Germinal center (tissue), 1 donor: Measurements from ENCODE around the gene TFDP3.
A peak's percentile ranks its signal among the peaks of the same experiment; 100 is the strongest.

Experiments
- DNase-seq: peaks from one replicate; pipeline ENCODE4 v3.0.0; 2012; ENCODE audit warnings: mixed read lengths, low spot score

The TFDP3 gene

DNA sequence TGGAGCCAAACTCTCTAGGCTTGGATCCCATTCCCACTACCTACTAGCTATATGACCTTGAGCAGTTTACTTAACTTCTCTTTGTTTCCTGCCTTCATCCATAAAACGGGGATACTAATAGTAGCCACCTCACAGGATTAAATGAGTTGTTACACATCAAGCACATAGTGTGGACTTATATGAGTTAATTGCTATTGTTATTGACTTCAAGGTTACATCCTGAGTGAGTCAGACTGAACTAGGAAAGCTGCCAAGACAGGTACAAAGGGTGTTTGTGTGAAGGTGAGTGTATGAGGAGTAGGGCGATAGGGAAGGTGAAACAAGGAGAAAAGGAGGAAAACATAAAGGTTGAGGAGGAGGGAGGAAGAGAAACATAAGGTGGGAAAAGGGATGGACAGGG is 32.2 kb downstream of the TFDP3 start:
- no peak for DNase-seq

DNA sequence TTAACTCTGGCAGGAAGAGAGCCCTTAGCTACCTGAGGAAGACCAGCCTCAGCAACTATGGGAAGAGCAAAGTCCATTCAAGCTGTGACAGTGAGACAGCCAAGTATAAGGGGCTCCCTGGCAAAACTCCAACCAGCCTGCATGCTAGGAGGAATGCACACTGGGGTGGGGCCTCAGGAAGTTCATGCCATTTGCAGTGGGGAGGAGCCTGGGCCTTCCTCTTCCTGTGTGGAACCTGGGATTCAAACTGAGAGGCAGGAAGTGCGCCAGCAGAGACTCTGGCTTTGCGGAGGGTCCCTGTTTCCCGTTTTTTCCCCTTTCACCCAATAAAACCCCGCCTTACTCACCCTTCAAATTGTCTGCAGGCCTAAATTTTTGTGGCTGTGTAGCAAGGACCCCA is 33.0 kb downstream of the TFDP3 start:
- DNase-seq = no peak

DNA sequence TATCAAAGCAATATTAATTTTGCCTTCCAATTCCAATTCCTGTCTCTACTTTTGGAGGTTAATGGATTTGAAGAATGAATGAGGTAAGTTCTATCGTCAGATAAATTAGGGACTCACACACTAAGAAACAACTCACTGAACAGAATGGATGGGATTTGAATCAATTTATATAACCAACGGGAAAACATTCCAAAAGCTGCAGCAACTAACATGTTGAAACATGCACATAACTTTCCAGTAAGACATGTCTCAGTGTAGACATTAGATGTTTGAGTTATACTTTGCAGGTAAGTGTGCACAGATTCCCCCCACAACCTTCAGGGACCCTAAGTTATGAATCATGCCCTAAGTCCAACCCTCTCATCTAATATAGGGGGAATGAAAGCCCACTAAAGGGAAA is 34.3 kb downstream of the TFDP3 start:
- no peak for DNase-seq

DNA sequence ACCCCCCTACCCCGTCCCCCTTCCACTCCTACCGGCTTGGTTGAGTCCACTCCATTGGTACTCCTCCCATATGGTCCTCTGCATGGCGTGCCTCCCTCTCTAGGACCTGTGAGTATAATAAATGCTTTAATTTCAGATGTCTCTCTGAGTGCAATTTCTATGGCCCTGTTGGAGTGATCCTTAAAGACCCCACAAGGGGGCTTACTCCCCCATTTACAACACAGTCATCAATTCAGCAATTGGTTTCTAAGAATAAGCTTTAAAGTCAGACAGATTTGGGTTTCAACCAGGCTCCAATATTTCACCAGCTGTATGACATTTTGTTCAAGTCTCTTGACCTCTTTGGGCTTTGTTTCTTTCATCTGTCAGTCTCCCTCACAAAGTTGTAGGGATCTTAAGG is 38.7 kb downstream of the TFDP3 start:
- DNase-seq = no peak

DNA sequence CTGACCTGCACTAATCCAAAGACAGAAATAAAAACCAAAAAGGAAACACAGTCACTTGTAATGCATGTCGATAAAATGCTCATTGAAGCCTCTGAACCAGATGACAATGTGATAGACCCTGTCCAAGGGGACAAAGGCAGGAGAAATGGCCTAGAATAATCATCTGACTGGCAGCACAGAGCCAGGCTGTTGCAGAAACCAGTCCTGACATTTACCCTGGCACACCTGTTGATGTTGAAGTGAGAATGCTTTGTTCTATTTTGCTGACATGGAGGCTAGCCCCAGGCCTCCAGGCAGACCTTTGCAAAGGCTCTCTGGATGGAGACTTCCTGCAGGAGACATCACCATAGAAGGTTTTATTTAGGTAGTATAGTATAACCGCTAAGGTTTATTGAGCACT is 41.0 kb downstream of the TFDP3 start:
- DNase-seq = no peak

DNA sequence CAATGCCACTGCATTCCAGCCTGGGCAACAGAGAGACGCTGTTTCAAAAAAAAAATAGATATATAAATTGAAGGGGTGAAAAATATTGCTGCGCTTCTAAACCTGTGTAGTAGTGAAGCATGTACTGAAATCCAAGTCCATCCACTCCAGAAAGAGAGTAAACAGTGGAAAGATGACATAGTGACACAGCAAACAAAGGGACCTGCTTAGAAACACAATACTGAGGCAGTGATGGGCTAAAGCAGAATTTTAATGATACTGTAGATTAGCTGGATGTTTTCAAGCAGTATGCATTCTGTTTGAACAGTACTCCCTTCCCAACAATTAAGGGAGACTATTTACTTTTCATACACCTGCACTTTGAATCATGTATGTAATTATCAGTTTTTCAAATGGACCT is 42.5 kb downstream of the TFDP3 start:
- DNase-seq = no peak

DNA sequence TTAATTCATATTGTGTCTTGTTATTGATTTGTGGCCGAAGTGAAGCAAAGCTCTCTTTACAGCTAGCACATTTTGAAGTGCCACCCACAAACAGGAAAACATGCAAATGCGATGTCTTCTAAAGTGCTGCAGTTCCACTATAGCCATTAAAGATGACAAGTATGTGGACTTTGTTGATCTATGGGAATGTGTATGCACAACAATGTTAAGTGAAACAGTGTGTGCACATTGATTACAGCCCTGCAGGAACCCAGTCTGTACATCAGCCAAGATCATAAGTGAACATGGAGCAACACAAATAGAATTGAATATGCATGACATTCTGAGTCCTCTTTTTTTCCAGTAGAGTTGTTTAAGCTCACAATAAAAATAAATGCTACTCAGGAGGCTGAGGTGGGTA is 43.0 kb downstream of the TFDP3 start:
- DNase-seq = no peak

DNA sequence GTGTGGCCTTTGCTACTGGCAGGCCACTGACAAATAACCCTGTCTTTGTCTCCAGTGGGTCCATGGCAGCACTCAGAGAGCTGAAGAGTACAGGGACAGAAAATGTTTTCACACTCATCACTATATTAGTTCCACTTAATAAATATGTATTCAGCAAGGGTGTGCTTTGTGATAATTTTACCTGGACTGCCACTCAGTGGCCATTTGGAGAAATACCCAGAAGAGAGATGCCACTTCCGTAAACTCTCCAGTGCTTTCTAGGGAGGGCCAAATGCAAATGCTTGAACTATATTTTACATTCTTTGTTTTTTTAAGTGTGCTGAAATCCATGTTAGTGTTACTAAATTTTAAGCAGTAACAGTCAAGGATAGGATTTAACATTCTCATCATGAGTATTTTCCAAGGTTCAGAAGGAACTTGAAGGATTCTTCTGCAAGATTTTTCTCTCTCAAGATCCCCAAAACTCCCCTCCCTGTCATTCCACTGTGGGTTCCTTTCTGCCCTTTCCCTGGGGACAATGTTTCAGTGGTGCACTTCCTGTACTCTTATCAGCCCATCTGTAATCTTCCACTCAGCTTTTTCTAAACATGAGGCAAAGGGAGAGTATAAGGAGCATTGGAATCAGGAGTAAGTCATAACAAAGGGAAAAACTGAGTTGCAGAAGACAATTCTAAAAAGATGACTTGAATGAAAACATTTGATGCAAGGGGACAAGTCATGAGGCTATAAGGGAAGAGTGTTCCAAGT is 46.0 kb downstream of the TFDP3 start:
- peak; percentile 2 for DNase-seq
